Fibroblast of pulmonary artery (primary cell): ENCODE results near the gene ADGRA3.

ENCODE experiments used
- DNase-seq: peaks from one replicate; pipeline ENCODE4 v3.0.0-alpha.2; 2010; ENCODE audit warnings: low read depth
- H3K4me3 ChIP-seq: replicated peaks from 2 replicates; pipeline ENCODE4 v1.5.1; 2011; ENCODE audit warnings: low read depth, mild to moderate bottlenecking, control low read depth, low read length, moderate library complexity
- TF ChIP-seq, protein P1 (sequence below): IDR thresholded peaks from 2 replicates; pipeline ENCODE4 v1.5.1; 2011; ENCODE audit warnings: mild to moderate bottlenecking, control low read depth, low read length, inconsistent platforms; ENCODE audit errors: missing control alignments

The ADGRA3 gene

DNA sequence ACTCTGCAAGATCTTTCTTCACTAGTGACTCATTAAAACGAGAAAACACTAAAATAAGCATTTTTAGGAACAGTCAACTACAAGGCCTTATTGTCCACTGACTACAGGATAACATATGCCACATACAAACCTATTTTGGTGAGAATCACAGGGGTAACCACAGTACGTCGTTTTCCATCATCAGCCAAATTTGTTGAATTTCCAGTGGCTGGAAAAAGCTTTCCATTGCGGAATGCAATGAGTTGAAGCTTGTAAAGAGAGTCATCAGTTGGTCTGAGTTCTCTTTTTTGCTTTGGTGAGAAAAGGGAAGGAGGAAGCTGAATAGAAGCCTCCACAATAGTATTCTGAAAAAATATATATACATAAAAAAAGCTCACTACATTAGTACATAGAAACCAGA lies 102.4 kb downstream of the ADGRA3 start:
- H3K4me3 ChIP-seq = no peak overlapping the region
- no peak for DNase-seq
- TF ChIP-seq, protein P1, sequence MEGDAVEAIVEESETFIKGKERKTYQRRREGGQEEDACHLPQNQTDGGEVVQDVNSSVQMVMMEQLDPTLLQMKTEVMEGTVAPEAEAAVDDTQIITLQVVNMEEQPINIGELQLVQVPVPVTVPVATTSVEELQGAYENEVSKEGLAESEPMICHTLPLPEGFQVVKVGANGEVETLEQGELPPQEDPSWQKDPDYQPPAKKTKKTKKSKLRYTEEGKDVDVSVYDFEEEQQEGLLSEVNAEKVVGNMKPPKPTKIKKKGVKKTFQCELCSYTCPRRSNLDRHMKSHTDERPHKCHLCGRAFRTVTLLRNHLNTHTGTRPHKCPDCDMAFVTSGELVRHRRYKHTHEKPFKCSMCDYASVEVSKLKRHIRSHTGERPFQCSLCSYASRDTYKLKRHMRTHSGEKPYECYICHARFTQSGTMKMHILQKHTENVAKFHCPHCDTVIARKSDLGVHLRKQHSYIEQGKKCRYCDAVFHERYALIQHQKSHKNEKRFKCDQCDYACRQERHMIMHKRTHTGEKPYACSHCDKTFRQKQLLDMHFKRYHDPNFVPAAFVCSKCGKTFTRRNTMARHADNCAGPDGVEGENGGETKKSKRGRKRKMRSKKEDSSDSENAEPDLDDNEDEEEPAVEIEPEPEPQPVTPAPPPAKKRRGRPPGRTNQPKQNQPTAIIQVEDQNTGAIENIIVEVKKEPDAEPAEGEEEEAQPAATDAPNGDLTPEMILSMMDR = no peak

DNA sequence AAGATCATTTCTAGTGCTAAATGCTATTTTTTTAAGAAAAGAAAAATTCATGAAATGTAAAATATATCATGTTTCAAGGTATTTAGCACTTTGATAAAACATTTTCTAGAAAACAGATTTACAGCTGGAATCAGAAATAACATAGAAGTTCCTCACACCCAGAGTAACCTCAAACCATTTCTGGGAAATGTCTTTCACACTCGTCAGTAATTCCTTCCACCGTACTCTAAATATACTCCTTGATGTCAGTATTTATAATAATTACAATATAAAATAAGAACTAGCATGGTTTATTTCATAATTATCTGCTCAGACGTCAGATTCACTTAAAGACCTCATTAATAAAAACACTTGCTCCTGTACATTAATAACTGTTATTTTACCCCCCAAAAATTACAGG lies 103.9 kb downstream of the ADGRA3 start:
- TF ChIP-seq, protein P1 = no peak
- no peak overlapping the region for H3K4me3 ChIP-seq
- no peak for DNase-seq

DNA sequence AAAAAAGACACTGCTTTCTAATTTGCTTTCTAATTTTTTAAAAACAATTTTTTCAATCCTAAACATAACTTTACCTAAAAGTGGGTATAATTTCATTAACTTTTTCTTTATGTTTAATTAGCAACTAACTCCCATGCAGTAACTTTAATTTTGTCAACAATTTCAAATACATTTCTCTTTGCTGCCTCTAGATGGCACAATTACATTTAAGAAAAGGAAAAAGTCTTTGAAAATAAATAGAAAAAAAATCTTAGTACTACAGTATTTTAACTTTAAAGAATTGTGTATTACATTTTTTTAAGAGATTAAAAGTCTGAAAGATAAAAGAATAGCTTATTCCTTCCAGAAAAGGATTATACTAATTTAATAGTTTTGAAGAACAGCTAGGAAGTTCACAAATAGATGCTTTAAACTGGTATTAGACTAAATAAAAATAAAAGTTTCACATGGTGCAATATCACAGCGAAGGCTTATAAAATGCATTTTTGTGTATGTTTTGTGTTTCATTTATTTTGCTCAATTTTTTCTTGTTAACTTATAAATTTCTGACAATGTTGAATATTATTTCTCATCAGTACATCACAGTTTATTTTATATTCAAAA lies 105.1 kb downstream of the ADGRA3 start:
- TF ChIP-seq, protein P1 = peak; percentile 48
- DNase-seq = peak; percentile 36

DNA sequence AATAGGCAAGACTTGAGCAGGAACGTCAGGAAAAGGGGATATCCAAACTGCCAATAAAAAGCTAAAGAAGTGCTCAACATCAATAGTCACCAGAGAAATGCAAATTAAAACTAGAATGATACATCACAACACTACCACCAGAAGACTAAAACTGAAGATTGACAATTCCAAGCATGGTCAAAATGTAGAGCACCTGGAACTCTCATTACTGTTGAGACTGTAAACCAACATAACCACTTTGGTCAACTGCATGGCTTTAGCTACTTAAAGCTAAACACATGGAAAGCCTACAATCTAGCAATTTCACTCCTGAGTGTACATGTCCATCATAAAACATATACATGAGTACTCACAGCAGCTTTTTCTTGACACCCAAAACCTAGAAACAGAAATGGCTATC lies 107.4 kb downstream of the ADGRA3 start:
- H3K4me3 ChIP-seq = no peak overlapping the region
- DNase-seq = no peak
- TF ChIP-seq, protein P1 = no peak

More for the DNA sequence above, 105.1 kb downstream of the ADGRA3 start:
- H3K4me3 ChIP-seq = no peak overlapping the region

DNA sequence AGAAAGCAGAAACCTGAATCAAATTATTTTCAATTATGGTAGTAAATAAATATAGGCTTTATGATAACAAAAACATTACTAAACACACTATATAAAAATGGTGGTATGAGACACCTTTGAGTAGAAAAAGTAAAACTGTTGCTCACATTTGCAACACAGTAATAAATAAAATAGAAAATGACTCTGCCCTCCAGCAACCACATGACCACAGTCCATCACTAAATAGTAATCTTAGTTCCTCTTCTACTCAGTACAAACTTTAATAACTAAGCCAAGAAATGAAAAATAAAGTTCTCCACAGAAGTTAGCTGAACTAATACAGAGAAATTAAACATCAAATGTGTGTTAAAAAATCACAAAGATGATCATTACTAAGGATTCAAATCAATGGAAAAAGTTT lies 108.5 kb downstream of the ADGRA3 start:
- DNase-seq = no peak
- TF ChIP-seq, protein P1 = no peak
- H3K4me3 ChIP-seq = no peak overlapping the region

DNA sequence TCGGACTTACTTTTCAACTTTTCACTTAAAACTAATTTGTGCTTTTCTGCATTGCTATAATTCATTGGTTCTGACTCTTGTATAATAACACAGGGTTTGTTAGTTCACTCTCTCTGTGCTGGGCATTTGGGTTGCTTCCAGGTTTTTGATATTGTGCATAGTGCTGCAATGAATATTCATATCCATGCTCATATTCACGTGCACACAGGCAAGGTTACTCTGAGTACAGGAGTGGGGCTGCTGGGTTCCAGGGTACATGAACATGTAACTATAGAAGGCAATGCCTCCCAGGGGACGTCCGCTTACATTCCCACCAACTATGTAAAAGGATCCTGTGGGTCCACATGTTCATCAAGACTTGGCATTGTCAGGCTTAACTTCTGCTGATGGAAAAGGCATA lies 117.2 kb downstream of the ADGRA3 start:
- TF ChIP-seq, protein P1 = no peak
- no peak for DNase-seq
- no peak overlapping the region for H3K4me3 ChIP-seq

DNA sequence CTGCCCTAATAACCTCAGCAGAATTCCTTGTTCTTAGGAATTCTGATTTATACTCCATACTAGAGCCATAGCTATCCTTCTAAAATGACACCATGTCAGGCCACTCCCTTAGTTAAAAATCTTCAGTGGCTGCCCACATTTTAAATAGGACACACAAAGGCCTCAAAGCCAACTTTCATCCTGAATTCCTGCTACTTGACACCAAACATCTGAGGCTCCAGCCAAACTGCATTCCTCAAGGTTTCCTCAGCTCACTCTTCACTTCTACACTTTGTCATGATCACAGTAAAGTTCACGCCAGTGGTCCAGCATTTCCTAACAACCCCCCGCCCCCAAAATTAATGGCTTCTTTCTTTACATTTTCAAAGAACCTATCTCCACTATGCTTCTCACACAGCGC lies 124.3 kb downstream of the ADGRA3 start:
- H3K4me3 ChIP-seq = no peak overlapping the region
- TF ChIP-seq, protein P1 = no peak
- peak; percentile 32 for DNase-seq
